SK-N-SH (cell line): Measurements from ENCODE around the gene RBM7. TPM values are rescaled to one million over a fixed set of nuclear protein-coding genes. Genes with fewer than 3 reads are reported as not detected.

ENCODE experiments used
- CTCF ChIA-PET: fragments of 300-600, 350-600 bp; formaldehyde crosslinking; extraction: SDS; loops from one replicate; lab custom pipeline; 2021; lab: Yijun Ruan, JAX
- POLR2A ChIA-PET: fragments of 350-600 bp; sonication (Branson Sonifier 250); formaldehyde crosslinking; extraction: SDS; loops from one replicate; lab custom pipeline; 2020; ENCODE audit warnings: antibody characterized with exemption, inconsistent platforms; lab: Yijun Ruan, JAX
- DNase-seq: peaks from one replicate; pipeline ENCODE4 v3.0.0; 2012
- H2AFZ ChIP-seq: fragments of 200-600 bp; sonication (generic); 2 replicates; pipeline ENCODE4 v1.8.1; 2016; ENCODE audit warnings: antibody characterized with exemption, mild to moderate bottlenecking, low read depth
- H3F3A ChIP-seq: fragments of 200-600 bp; sonication (generic); replicated peaks from 2 replicates; pipeline ENCODE3; 2016; ENCODE audit warnings: antibody characterized with exemption, mild to moderate bottlenecking; ENCODE audit not compliant: insufficient read depth
- H3K27ac ChIP-seq, 2 experiments: fragments of 200-500 bp in 1 of 2; fragments of 200-600 bp in 1 of 2; sonication (Bioruptor generic) in 1 of 2; sonication (generic), shearing (Covaris generic) in 1 of 2; 2 replicates each; pipeline versions ENCODE4 v1.5.1 to v1.6.1; 2014 to 2016; ENCODE audit warnings: low read depth in 2 of 2, inconsistent platforms in 1 of 2, low read length in 1 of 2, mild to moderate bottlenecking in 1 of 2, mixed read lengths in 1 of 2
- H3K27me3 ChIP-seq: fragments of 200-600 bp; sonication (generic), shearing (Covaris generic); 2 replicates; pipeline ENCODE4 v1.6.1; 2016; ENCODE audit warnings: mixed run types; ENCODE audit not compliant: insufficient read depth
- H3K36me3 ChIP-seq, 2 experiments: fragments of 200-500 bp in 1 of 2; fragments of 200-600 bp in 1 of 2; sonication (Bioruptor generic) in 1 of 2; sonication (generic) in 1 of 2; replicated peaks in 1 of 2; 2 replicates each; pipeline versions ENCODE3 to v1.5.1; 2014 to 2016; ENCODE audit warnings: low read length in 1 of 2, mild to moderate bottlenecking in 1 of 2; ENCODE audit not compliant: insufficient read depth in 2 of 2, control insufficient read depth in 1 of 2
- H3K4me1 ChIP-seq, 2 experiments: fragments of 200-500 bp in 1 of 2; fragments of 200-600 bp in 1 of 2; sonication (Bioruptor generic) in 1 of 2; sonication (generic), shearing (Covaris generic) in 1 of 2; 2 replicates each; pipeline versions ENCODE4 v1.5.1 to v1.6.1; 2014 to 2016; ENCODE audit warnings: low read depth in 1 of 2, low read length in 1 of 2, mixed run types in 1 of 2; ENCODE audit not compliant: insufficient read depth in 2 of 2, control insufficient read depth in 1 of 2
- H3K4me2 ChIP-seq: fragments of 200-600 bp; sonication (generic), shearing (Covaris generic); 2 replicates; pipeline ENCODE4 v1.6.1; 2017; ENCODE audit warnings: mixed run types
- H3K4me3 ChIP-seq, 2 experiments: fragments of 200-500 bp in 1 of 2; fragments of 200-600 bp in 1 of 2; sonication (Bioruptor generic) in 1 of 2; sonication (generic), shearing (Covaris generic) in 1 of 2; 2 replicates each; pipeline versions ENCODE4 v1.5.1 to v1.8.1; 2014 to 2016; ENCODE audit warnings: low read depth in 2 of 2, inconsistent platforms in 1 of 2, low read length in 1 of 2, mild to moderate bottlenecking in 1 of 2, mixed read lengths in 1 of 2, moderate library complexity in 1 of 2
- H3K79me2 ChIP-seq: fragments of 200-600 bp; sonication (generic); 2 replicates; pipeline ENCODE4 v1.8.1; 2017; ENCODE audit warnings: mild to moderate bottlenecking; ENCODE audit not compliant: insufficient read depth
- H3K9ac ChIP-seq: fragments of 200-600 bp; sonication (generic); 2 replicates; pipeline ENCODE4 v1.6.1; 2017; ENCODE audit warnings: mixed run types
- H3K9me2 ChIP-seq: fragments of 200-600 bp; sonication (generic); 2 replicates; pipeline ENCODE4 v1.6.1; 2017; ENCODE audit warnings: mixed run types
- H3K9me3 ChIP-seq: fragments of 200-600 bp; sonication (generic); 2 replicates; pipeline ENCODE4 v1.6.1; 2017; ENCODE audit warnings: mixed run types, mild to moderate bottlenecking, moderate library complexity
- H4K20me1 ChIP-seq: fragments of 200-600 bp; sonication (generic); 2 replicates; pipeline ENCODE4 v1.6.1; 2017; ENCODE audit warnings: mild to moderate bottlenecking, mixed run types; ENCODE audit not compliant: insufficient read depth
- EP300 ChIP-seq, 2 experiments: IDR thresholded peaks; 2 replicates each; pipeline versions ENCODE4 v1.4.0 to v1.6.1; 2012; ENCODE audit warnings: borderline replicate concordance in 1 of 2, low read depth in 1 of 2, low read length in 1 of 2
- FOSL2 ChIP-seq: IDR thresholded peaks from 2 replicates; pipeline ENCODE4 v1.4.0; 2012; ENCODE audit warnings: low read depth, mild to moderate bottlenecking, moderate library complexity, borderline replicate concordance
- FOXJ3 ChIP-seq: sonication (generic); formaldehyde crosslinking; IDR thresholded peaks from 2 replicates; pipeline ENCODE4 v1.5.1; 2020; ENCODE audit warnings: mild to moderate bottlenecking, missing genetic modification reagents
- FOXM1 ChIP-seq: IDR thresholded peaks from 2 replicates; pipeline ENCODE4 v1.4.0; 2012; ENCODE audit warnings: low read depth, mild to moderate bottlenecking
- GATA2 ChIP-seq: sonication (generic); formaldehyde crosslinking; IDR thresholded peaks from 2 replicates; pipeline ENCODE4 v1.5.0; 2020; ENCODE audit warnings: mild to moderate bottlenecking, missing genetic modification reagents
- MEF2A ChIP-seq: IDR thresholded peaks from 2 replicates; pipeline ENCODE4 v1.4.0; 2012; ENCODE audit warnings: low read depth, borderline replicate concordance
- NFIC ChIP-seq: IDR thresholded peaks from 2 replicates; pipeline ENCODE4 v1.4.0; 2012; ENCODE audit warnings: borderline replicate concordance
- RAD21 ChIP-seq: IDR thresholded peaks from 2 replicates; pipeline ENCODE4 v1.6.1; 2012; ENCODE audit warnings: mild to moderate bottlenecking, low read length
- RCOR1 ChIP-seq: fragments of 150-350 bp; IDR thresholded peaks from 2 replicates; pipeline ENCODE4 v1.6.1; 2017; ENCODE audit warnings: antibody characterized with exemption, low read length
- RXRA ChIP-seq: IDR thresholded peaks from 2 replicates; pipeline ENCODE4 v1.4.0; 2012; ENCODE audit warnings: low read depth, mild to moderate bottlenecking, borderline replicate concordance
- SIN3A ChIP-seq: IDR thresholded peaks from 2 replicates; pipeline ENCODE4 v1.6.1; 2012; ENCODE audit warnings: low read depth, mild to moderate bottlenecking, low read length, moderate library complexity, borderline replicate concordance
- SMC3 ChIP-seq: IDR thresholded peaks from 2 replicates; pipeline ENCODE4 v1.6.1; 2012; ENCODE audit warnings: low read depth, low read length, improper control_type of control experiment
- USF1 ChIP-seq: IDR thresholded peaks from 2 replicates; pipeline ENCODE4 v1.4.0; 2012; ENCODE audit warnings: low read depth, borderline replicate concordance
- polyA plus RNA-seq, 3 experiments: library from polyadenylated mRNA; depleted of rRNA; stranded (reverse); fragments of >200 nt; gene quantifications; 2 replicates each; pipeline ENCODE4 v1.2.3, GENCODE V29; 2012
- TF ChIP-seq, protein P1 (sequence below): IDR thresholded peaks from 2 replicates; pipeline ENCODE4 v1.4.0; 2012; ENCODE audit warnings: low read depth, borderline replicate concordance
- TF ChIP-seq, protein P2 (sequence below): fragments of 150-350 bp; IDR thresholded peaks from 2 replicates; pipeline ENCODE4 v1.6.1; 2016; ENCODE audit warnings: mild to moderate bottlenecking, low read depth, low read length

Gene RBM7
- polyA plus RNA-seq, 1 of the 3 experiments (the other 2 are of a cell fraction): 19.5 TPM

DNA sequence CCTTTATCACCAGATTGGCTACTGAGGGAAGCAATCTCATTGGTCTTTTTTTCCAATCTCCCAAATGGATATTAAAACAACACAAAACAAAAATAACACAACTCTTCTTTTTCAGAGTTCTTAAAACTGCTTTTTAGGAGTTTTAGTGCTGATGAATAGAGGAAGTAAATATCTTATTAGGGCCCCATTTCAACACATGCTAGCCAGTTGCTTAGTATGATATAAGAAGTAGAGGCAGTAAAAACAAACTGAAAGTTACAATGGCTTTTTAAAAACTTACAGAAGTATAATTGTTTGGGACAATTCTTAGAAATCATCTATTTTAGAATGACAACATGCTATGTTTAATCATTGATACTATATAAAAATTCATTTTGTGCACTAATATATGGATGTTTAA lies 3.5 kb upstream of the RBM7 start:
- Histone ChIP-seq H3K79me2 (peaks cover 38% of the 10 kb centered on the region), H3K27me3 (no peaks in the 10 kb centered on the region), H3K9me3 (no peaks in the 10 kb centered on the region), H3K4me1 (peaks cover 7 to 30% of the 10 kb centered on the region in 2 experiments; a peak in 3 of 4 replicates), H3K9me2 (no peaks in the 10 kb centered on the region), H2AFZ (no peak overlapping the region), H3K9ac (no peak overlapping the region), H3F3A (peaks cover 12% of the 10 kb centered on the region), H4K20me1 (no peaks in the 10 kb centered on the region), H3K4me2 (no peak overlapping the region), H3K4me3 (no peak overlapping the region), H3K36me3 (no peaks in the 10 kb centered on the region), H3K27ac (no peak overlapping the region)
- no peak for TF ChIP-seq EP300 (IDR thresholded peaks at IDR 0.05; ENCODE audit: borderline replicate concordance in 1 of 2, low read depth in 1 of 2, low read length in 1 of 2)
- TF ChIP-seq RAD21: no peak
- no peak for TF ChIP-seq FOXM1
- no peak for TF ChIP-seq SMC3
- TF ChIP-seq NFIC: no peak
- no peak for TF ChIP-seq RXRA
- TF ChIP-seq, protein P1, sequence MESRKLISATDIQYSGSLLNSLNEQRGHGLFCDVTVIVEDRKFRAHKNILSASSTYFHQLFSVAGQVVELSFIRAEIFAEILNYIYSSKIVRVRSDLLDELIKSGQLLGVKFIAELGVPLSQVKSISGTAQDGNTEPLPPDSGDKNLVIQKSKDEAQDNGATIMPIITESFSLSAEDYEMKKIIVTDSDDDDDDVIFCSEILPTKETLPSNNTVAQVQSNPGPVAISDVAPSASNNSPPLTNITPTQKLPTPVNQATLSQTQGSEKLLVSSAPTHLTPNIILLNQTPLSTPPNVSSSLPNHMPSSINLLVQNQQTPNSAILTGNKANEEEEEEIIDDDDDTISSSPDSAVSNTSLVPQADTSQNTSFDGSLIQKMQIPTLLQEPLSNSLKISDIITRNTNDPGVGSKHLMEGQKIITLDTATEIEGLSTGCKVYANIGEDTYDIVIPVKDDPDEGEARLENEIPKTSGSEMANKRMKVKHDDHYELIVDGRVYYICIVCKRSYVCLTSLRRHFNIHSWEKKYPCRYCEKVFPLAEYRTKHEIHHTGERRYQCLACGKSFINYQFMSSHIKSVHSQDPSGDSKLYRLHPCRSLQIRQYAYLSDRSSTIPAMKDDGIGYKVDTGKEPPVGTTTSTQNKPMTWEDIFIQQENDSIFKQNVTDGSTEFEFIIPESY: no peak
- TF ChIP-seq FOSL2: no peak
- TF ChIP-seq RCOR1: no peak
- no peak for TF ChIP-seq FOXJ3 (CRISPR knock-in tag)
- TF ChIP-seq MEF2A: no peak
- TF ChIP-seq USF1: no peak
- TF ChIP-seq GATA2 (CRISPR knock-in tag): no peak
- no peak for TF ChIP-seq SIN3A
- TF ChIP-seq, protein P2, sequence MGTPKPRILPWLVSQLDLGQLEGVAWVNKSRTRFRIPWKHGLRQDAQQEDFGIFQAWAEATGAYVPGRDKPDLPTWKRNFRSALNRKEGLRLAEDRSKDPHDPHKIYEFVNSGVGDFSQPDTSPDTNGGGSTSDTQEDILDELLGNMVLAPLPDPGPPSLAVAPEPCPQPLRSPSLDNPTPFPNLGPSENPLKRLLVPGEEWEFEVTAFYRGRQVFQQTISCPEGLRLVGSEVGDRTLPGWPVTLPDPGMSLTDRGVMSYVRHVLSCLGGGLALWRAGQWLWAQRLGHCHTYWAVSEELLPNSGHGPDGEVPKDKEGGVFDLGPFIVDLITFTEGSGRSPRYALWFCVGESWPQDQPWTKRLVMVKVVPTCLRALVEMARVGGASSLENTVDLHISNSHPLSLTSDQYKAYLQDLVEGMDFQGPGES: no peak
- POLR2A ChIA-PET: no interaction called here
- no peak for DNase-seq
- CTCF ChIA-PET: interaction anchor here (1.6 kb wide), 1 partner anchor 57 kb away, joined by 4 read pairs; no protein-coding TSS in a partner anchor
